PFSK-1 (cell line): ENCODE results near the gene ORM1.

Experiments used
- FOXP2 ChIP-seq: optimal IDR thresholded peaks from 2 replicates; pipeline ENCODE3; 2011; ENCODE audit warnings: borderline replicate concordance, control low read depth, inconsistent platforms; ENCODE audit not compliant: insufficient read depth; ENCODE audit errors: extremely low read length, extremely low read depth
- POLR2AphosphoS5 ChIP-seq: IDR thresholded peaks from 2 replicates; pipeline ENCODE4 v1.6.1; 2012; ENCODE audit warnings: low read depth, mild to moderate bottlenecking, control low read depth, low read length, moderate library complexity
- REST ChIP-seq, 2 experiments: IDR thresholded peaks; 2 replicates each; pipeline versions ENCODE4 v1.6.1 to v1.8.0; 2011 to 2012; ENCODE audit warnings: low read depth in 2 of 2, low read length in 2 of 2, control low read depth in 1 of 2, inconsistent platforms in 1 of 2, mild to moderate bottlenecking in 1 of 2, moderate library complexity in 1 of 2; ENCODE audit not compliant: insufficient read depth in 1 of 2
- SIN3A ChIP-seq: IDR thresholded peaks from 2 replicates; pipeline ENCODE4 v1.6.1; 2012; ENCODE audit warnings: mild to moderate bottlenecking, low read length, moderate library complexity, borderline replicate concordance; ENCODE audit not compliant: insufficient read depth
- TAF1 ChIP-seq: IDR thresholded peaks from 2 replicates; pipeline ENCODE4 v1.6.1; 2012; ENCODE audit warnings: low read length, control low read depth, borderline replicate concordance; ENCODE audit not compliant: insufficient read depth

ORM1 gene

DNA sequence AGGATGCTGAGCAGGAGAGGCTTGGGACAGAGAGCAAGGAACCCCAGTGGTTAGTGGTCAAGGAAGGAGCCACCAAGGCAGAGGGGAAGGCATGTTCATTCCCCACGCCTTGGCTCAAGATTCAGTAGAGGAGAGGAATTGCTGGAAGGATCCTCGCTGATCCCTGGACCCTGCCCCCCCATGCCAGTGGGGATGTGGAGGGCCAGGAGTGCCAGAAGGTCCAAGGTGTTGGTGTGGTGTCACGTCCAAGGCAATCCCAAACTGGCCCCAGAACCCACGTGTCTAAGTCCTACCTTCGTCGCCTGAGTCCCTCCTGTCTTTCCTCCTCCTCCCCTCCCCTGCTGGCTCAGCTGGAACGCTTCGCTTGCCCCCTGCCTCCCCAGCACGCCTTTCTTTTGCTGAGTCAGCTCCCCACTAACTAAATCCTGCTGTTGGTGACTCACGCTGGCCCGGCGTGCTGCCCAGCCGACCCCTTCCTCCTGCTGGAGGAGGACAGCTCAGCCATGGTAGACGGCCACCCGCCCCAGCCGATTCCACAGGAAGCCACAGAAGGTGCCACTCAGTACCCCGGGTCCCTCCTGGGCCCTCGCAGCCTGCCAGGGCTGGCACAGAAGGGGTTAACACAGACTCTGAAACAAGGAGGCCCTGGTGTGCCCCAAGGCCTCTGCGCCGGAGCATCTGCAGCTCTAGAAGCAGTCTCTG, 37.6 kb upstream of the ORM1 start:
- no peak for TF ChIP-seq FOXP2
- TF ChIP-seq POLR2AphosphoS5, result no peak
- TF ChIP-seq SIN3A, result no peak
- TF ChIP-seq TAF1, result no peak
- TF ChIP-seq REST (IDR thresholded peaks at IDR 0.05; ENCODE audit: insufficient read depth in 1 of 2, low read depth in 2 of 2, low read length in 2 of 2), result no peak

DNA sequence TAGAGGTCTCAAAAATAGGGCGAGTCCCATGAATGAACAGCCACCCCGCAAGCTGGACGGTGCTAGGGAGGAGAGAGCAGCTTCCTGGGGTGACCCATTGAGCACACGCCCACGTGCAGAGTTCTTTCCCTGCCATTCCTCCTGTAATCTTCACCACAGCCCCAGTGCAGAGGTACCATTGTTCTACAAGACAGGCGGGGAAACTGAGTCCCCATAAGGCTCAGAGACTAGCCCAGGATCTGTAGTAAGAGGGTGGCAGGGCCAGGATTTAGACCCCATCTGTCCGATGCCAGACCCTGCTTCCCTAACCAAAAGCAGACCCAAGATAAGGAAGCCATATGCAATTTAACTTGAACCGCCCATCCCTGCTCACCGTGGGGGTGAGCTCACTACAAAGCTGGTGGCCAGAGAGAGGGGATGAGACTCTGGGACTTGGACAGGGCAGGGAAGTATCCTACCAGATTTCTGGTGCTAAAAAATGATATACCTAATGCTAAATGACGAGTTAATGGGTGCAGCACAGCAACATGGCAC, 36.7 kb upstream of the ORM1 start:
- TF ChIP-seq FOXP2, result no peak
- TF ChIP-seq TAF1, result no peak
- no peak for TF ChIP-seq REST (IDR thresholded peaks at IDR 0.05; ENCODE audit: insufficient read depth in 1 of 2, low read depth in 2 of 2, low read length in 2 of 2)
- TF ChIP-seq POLR2AphosphoS5, result no peak

DNA sequence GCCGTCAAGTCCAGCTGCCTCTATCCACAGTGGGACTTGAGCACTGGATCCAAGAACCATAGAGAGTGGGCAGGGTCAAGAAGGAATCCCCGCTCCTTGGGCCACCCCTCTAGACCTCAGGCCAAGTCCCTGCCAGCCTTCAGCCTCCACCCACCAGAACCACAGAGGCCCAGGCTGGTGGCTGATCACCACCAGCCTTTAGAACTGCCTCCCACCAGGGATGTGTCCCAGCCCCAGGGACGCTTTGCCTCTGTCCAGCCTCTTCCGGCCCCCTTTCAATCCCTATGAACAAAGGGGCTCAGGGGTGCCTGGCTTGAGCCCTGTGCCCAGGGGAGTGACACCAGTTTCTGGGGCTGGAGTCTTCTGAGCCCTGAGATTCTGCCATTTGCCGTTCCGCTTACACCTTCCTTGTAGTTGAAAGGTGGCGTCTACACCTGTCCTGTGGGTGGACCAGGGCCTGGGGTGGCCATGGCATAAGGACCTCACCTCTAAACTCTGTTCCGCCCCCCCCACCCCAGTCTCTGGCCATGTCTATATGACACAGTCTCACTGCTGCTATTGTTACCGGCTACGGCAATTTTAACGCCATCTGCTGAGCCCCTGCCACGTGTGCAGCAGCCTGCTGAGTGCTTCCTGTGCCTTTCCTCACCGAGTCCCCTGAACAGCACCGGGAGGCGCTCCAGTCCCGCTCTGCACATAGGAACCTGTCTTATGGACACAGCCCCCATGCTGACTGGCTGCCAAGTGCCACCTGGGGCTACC, 35.7 kb upstream of the ORM1 start:
- TF ChIP-seq POLR2AphosphoS5 (no peak), TAF1 (no peak), SIN3A (no peak), REST (IDR thresholded peaks at IDR 0.05; ENCODE audit: insufficient read depth in 1 of 2, low read depth in 2 of 2, low read length in 2 of 2) (no peak), FOXP2 (no peak)

- TF ChIP-seq POLR2AphosphoS5, result no peak
These were observed 35.1 kb upstream of the ORM1 start for GRCh38 chr9:114287763-114288192.

- no peak for TF ChIP-seq FOXP2
These were observed 34.5 kb upstream of the ORM1 start for GRCh38 chr9:114288193-114289091.
